ENCODE data around the gene TRMT61A.
"Not testable (repeated sequence)": the region's sequence is repeated elsewhere in the genome, so short reads cannot be mapped to it uniquely, and the experiment has no call there.

Gene TRMT61A

DNA sequence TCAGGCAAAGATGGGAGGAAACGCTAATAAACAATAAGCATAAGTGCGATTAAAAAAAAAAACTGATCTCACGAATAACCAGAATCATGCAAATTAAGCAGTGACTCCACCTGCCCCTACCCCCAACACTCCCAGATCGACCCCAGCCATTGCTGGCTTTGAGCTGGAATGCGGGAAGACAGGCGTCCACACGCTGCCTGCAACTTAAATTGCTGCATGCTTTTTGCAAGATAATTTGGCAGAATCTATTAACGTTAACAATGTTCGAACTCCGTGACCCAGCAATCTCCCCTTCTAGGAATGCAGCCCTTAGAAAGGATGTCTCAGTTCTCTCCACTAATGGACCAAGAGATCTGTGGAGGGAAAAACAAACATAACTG is 5.4 kb upstream of the TRMT61A start:
- no peak for DNase-seq

DNA sequence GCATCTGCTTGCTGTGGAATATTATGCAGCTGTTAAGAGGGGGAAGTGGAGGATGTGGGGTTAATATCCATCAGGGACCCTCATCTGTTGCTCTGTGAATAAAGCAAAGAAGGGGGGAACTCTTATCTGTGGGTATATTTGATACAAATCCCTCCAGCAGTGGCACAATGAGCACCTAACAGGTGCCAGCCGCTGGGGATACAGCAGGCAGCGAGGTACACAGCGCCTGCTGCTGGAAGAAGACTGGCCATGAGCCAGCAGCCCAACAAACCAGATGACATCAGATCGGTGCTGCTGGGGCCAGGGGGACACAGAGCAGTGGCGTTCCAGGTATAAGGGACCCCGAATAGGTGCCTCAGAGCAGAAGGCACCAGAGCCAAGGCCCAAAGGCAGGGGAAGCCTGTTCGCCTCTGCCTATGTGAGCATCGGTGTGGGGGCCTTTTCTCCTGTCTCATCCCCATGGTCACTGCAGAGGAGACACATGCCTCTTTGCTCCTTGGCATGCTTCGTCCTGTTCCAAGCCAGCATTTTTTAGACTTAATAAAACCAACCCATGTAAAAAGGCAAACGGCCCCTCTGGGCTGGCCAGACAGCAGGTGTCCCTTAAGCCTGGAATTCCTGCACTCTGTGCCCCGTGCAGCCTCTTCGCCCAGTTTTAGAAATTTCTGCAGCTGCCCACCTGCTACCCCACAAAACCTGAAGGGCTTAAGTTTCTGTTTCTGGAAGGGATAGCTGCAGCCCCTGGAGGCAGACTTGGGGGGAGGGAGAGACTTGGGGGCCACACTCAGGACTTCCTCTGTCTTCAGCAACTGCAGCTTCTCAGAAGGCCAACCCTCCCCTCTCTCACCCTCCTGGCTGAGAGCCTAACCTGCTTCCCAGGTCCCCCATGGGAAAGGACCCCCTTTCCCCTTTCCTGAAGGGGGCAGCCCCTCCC is 4.7 kb upstream of the TRMT61A start:
- peak in 1 of 2 experiments; percentile 30 for DNase-seq

DNA sequence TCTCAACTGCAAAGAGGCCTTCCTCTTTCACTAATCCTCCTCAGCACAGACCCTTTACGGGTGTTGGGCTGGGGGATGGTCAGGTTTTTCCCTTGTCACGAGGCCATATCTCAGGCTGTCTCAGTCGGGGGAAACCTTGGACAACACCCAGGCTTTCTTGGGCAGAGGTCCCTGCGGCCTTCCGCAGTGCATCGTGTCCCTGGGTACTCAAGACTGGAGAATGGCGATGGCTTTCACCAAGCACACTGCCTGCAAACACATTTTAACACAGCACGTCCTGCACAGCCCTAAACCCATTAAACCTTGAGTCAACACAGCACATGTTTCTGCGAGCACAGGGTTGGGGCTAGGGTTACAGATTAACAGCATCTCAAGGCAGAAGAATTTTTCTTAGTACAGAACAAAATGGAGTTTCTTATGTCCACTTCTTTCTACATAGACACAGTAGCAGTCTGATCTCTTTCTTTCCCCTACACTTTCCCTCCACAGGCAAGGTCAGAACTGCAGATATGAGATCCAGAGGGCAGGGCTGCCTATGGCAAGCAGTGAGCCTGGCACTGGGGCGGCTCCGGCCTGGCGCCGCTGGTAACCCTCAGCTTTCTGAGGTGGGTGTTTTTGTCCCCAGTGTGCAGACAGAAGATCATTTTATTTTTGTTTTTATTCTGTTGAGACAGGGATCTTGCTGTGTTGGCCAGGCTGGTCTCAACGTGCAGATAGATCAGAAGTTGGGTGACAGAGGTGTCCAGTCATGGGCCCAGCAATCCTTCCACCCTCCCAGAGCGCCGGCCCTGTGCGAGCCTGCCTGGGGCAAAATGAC is 3.4 kb upstream of the TRMT61A start:
- not testable (repeated sequence) for DNase-seq

DNA sequence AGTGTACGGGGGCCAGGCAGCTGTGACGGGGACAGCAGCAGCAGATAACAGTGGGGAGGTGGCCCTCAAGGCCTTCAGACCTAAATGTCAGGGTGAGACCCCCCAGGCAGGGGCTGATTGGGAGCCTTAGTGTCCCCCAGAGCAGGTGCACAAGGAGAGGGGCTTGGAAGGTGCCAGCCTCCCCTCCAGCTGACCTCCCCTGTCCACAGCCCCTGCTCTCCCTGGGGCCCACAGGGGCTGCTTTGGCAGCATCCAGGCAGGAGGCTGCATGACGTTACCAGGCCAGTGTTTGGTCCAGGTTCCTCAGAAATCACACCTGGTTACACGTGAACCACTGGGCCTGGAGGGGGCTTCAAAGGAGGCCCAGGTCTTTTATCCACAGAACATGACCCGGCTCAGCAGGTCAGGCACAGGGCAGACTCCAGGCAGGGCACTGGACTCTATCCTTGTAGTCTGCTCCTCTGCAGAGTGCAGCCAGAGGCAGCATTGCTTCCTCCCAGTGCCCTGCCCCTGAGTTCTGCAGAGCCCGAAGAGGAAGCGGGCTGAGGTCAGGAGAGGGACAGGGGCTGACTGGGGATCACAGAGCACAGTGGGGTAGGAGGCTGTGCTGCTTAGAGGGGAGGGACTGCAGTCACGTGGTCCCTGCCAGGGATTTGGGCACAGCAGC is 2.6 kb upstream of the TRMT61A start:
- no peak for DNase-seq

DNA sequence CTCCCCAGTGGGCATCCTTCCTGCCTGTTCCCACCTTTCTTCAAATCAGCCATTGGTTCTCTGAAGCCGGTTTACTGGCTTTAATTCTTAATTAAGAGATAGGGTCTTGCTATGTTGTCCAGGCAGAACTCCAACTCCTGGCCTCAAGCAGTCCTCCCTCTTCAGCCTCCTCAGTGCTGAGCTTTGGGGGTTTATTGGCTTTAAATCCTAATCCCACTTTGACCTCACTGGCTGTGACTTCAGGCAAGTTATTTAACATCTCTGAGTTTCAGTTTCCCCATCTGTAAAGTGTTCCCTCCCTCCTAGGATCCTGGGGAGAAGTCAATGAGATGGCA is 2.1 kb upstream of the TRMT61A start:
- DNase-seq: no peak

DNA sequence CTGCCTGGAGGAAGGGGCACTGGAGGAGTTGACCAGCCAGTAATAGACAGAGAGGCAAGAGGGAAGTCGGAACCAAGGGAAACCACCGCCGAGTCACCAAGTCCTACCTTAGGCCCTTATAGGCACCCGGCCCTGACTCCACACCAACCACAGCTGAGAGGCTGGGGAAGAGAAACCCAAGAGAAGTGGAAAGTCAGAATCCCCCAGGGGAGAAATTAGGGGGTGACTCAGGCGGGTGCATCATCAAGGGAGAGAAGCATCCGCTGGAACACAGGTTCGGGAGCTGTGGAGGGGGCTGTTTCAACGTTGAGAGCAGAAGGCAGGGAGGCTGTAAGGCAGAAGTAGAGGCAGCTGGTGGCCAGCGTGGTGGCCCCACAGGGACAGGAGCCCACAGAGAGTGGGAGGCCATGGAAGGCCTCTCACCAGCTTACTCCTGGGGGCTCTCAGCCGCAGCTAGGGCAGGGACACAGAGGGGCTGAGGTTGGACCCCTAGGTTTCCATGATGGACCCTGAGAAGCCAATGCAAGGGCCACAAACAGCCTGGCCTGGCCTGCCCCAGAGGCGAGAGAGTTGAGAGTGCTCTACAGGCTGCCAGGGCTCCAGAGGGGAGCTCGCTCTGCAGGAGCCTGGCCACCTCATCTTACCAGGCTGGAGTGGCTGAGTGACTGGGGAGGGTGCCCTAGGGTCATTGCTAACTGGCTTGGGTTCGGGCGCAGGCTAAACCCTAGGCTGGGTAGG is 1.4 kb upstream of the TRMT61A start:
- DNase-seq: no peak

DNA sequence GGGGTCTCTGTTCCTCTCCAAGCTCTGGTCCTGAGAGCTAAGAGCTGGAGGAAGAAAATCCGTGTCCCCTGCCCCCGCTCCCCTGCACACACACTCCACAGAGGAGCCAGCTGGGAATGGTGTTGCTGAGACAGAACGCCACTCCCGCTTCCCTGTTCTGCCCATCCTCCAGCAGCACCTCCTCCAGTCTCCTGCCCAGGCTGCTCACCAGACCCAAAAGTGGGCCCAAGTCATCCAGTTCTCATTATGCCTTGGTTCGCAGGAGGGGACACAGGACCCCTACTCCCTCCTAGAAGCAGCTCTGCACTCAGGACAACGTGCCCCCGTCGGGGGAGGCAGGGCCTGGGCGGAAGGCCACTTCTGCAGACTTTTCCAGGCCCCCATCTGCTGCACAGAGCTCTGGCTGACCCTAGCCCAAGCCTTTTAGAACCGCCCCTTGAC is 830 bp upstream of the TRMT61A start:
- DNase-seq: peak in 1 of 2 experiments; percentile 60

DNA sequence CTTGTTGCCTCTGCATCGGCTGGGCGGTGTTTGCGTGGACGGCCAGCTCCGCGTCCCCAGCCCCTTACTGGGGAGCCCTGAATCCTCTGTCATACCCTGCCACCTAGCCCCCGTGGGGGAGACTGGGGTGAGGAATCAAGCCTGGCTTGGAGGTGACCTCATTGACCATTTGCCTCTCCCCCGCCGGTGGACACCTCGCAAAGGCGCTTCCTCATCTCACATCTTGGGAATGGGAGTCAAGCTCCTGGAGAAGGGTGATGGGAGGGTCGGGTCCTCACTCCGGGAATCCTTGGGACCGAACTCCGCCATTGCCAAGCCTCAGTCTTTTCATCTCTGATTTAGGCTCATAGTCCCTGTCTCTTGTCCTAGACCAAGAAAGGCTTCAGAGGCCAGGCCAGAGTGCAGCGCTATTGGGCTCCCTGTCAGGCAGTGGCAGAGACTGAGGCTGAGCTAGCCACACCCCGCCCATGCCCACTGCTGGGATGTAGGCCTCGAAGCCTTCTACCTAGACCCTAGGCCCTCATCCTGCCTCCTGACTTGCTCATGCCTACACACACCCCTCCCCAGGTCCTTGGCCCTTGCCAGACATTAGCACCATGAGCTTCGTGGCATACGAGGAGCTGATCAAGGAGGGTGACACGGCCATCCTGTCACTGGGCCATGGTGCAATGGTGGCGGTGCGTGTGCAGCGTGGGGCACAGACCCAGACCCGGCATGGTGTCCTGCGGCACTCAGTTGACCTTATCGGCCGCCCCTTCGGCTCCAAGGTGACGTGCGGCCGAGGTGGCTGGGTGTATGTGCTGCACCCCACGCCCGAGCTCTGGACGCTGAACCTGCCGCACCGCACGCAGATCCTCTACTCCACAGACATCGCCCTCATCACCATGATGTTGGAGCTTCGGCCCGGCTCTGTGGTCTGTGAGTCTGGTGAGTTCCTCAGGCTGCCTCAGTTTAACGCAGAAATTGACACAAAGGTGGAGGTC is 678 bp downstream of the TRMT61A start:
- DNase-seq: no peak

DNA sequence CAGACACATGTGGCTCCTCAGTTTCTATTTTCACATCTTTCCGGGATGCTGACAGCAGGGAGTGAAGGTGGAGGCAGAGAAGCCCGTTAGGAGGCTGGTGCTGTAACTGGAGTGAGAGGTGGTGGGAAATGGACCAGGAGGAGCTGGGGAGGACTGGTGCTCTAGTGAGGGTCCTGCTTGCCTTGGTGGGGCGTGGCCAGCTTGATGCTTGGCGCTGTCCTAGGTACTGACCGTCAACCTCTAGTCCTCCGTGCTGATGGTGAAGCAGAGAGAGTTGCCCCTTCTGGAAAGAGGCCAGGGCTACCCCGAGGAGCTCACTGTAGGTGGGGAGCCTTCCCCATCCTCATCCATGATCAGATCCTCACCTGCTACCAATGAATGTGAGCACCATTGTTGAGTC is 1.4 kb downstream of the TRMT61A start:
- DNase-seq: no peak

DNA sequence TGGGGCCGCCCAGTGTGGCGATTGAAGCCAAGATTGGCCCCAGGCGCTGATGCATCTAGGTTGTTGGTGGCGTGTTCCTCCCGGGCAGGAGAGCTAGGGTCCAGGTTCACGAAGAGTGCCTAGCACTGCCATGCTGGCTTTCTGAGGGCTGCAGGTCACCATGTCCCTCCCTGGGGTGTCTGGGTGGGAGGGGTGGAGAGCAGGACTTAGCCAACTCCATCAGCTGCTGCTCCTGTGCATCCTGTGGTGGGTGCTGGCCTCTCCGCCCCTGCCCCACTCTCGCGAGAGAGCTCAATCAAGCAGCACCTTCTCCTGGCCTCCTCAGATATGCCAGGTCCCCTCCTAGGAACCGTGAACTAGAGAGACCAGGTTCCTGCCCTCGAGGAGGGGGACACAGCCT is 1.8 kb downstream of the TRMT61A start:
- no peak for DNase-seq

DNA sequence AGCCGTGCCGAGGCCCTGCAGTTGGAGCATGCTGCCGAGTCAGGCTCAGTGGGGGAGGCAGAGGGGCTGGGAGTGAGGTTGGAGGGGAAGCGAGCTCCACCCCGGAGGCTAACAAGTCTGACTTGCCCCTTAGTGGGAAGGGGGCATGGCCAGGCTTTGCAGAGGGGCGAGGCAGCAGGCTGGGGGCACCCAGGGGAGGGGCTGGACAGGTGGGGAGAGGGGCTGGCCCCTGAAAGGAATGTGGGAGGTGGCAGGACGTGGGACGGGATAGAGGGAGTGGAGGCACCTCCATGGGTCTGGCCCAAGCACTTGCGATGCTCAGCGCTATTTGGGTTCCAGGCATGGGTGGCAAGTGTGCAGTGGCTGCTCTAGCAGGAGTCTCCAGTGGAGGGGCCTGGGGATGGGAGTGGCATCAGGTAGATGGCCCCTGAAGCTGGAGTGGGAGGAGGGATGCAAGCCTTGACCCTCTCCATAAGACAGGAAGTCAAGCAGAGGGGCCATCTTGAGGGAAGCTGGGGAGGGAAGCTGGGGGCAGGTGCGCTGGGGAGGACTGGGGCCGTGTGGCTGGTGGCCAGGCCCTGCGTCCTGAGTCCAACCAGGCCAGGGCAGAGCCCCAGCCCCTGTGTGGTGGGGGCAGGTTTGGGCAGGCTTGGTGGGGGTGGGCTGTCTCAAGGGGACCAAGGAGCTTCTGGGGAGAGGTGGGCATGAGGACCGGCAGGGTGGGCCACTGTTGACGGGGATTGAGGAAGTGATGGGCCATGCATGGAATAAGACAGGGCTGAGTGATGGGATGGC is 2.6 kb downstream of the TRMT61A start:
- no peak for DNase-seq

DNA sequence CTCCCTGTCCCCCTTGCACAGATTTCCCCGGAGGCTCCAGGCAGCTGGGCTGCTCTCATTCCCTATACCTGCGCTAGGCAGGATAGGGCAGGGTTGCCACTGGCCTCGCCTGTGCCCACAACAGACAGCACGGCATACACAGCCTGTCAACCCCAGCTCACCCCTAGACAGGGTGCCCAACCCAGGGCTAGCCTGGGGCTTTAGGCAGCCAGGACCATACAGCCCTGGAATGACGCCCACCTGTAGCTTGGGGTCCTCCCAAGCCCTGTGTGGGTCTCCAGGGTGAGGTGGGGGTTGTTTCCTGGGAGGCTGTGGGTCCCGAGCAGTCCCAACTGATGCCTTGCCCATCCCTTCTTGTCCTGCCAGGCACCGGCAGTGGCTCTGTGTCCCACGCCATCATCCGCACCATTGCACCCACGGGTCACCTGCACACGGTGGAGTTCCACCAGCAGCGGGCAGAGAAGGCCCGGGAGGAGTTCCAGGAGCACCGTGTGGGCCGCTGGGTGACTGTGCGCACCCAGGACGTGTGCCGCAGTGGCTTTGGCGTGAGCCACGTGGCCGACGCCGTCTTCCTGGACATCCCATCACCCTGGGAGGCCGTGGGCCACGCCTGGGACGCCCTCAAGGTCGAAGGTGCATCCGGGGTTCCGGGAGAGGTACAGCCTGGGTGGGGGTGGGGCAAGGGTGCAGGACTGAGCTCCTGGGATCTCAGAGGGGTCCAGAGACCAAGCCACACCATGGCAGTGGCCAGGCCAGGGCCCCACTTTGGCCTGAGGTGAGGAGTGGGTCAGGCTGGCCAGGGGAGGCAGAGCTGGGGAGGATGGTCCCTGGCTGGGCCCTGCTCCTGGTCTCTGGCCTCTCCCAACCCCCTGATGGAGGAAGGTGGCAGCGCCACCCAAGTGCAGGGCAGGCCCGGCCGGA is 3.5 kb downstream of the TRMT61A start:
- DNase-seq: no peak

DNA sequence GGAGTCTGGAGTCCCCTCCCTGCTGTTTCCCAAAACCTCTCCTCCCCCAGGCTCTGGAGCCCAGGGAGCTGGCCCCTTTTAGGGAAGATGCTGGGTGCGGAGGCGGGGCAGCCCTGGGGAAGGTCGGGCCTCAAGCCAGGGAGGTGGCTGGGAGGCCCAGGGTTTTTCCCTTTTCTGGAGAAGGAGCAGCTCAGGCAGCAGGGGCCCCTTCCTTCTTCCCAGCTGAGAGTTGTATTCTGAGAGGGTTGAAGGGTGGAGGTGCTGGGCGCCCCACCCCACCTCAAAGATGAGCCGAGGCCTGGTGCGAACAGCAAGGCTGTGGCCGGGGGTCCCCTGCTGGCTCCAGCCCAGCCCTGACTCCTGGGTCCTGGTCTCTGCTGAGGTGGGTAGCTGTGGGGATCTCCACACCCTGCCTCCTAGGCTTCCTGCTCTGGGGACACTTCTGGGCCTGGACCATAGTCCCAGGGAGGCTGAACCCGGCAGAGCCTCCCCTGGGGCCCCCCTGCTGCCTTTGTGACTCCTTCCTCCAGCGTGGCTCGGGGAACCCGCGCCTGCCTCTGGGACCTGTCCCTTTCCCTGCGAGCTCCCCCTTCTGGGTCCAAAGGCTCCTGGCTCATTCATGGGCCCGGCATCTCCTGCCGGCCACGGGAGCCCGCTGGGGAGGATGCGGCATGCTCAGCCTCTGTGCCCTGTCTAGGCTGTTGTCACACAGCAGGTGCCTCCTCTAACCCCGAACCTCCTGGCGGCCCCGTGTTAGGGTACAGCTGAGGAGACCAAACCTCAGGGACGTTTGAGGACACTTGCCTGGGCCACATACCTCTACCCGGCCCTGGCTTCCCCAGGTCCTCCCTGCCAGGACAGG is 4.4 kb downstream of the TRMT61A start:
- DNase-seq: no peak

DNA sequence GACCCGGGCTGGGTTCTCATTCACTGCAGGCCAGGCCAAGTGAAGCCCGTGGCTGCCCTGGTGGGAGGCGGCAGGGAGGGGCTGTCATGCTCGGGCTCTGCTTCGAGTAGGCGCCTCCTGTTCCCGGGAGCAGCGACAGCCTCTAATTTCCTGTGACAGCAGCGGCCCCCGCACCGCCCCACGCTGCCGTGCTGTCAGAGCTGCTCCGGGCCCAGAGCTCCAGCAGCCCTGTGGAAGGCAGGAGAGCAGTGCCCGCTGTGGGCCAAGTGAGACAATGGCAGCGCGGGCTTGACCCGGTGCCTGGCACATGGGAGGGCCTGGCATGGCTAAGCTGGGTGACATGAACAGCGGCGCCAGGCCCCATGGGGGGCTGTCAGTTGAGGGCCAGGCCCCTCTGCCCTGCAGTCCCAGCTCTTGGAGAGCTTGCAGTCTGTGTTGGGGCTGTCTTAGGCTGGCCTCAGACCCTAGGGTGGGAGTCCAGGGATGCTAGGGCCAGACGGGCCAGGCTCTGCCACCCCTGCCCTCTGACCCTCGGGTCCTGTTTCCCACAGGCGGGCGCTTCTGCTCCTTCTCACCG is 5.1 kb downstream of the TRMT61A start:
- DNase-seq: no peak

DNA sequence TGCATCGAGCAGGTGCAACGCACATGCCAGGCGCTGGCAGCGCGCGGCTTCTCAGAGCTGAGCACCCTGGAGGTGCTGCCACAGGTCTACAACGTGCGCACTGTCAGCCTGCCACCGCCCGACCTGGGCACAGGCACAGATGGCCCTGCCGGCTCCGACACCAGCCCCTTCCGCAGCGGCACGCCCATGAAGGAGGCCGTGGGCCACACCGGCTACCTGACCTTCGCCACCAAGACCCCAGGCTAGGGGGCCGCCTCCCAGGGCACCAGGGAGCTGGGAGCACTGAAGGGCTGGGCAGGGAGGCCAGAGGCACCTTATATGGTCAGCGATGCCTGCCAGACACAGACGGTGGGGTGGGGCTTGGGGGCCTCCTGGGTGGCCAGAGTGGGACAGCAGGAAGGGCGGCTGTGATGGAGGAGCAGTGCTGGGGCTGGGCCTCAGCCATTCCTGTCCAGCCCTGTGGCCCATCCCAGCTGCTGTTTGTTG is 5.6 kb downstream of the TRMT61A start:
- no peak for DNase-seq

DNA sequence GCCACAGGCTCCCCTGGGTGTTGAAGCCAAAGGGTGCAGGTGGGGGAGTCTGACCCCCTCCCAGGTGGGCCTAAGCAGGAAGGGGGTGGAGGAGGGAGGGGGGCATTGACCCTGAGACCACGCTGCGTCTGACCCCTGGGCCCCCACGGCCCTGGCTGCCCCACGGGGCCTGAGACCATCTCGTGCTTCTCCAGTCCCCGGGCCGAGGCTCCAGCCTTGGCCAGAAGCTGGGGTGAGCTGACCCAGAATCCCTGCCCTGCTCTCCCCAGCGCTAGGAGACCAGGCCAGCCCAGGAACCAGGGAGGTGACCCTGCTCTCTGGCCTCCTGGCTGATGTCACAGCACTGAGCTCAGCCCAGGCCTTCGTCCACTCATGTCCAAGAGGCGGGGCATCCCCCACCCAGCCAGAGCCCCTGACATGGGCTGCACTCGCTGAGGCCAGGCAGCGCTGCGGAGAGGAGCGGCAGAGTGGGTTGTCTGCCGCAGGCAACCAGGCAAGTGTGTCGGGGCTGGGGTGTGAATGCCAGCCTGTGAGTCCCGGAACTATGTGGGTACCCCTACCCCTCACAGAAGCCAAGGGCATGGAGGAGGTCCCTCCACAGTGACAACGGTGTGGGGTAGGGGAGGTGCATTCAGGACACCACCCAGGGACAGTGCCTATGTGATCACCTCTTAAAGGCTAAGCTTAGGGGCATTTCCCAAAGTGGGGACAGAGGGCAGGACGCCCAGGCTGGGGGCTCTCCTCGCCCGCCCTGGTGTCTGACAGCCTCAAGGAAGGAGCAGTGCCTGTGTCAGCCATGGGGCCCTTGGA is 6.3 kb downstream of the TRMT61A start:
- no peak for DNase-seq

All from NCI-H524 (cell line).